Stimulated activated CD4-positive, alpha-beta T cell treated with anti-CD3 and anti-CD28 coated beads, Interleukin-4, amount 100 ng/mL, for 4 hours (primary cell): Measurements from ENCODE around the gene MAB21L2.
"Not testable (repeated sequence)": the region's sequence is repeated elsewhere in the genome, so short reads cannot be mapped to it uniquely, and the experiment has no call there.

ENCODE experiments used
- DNase-seq, 2 experiments: peaks; one replicate each; pipeline ENCODE4 v3.0.0-alpha.2; 2020

MAB21L2 gene

GRCh38 chr4:150582146-150582872, at the start of gene MAB21L2:
MAB21L2 (plus strand) TSS chr4:150582151; CDS start chr4:150583030, 879 bp downstream.
- no peak for DNase-seq

DNA sequence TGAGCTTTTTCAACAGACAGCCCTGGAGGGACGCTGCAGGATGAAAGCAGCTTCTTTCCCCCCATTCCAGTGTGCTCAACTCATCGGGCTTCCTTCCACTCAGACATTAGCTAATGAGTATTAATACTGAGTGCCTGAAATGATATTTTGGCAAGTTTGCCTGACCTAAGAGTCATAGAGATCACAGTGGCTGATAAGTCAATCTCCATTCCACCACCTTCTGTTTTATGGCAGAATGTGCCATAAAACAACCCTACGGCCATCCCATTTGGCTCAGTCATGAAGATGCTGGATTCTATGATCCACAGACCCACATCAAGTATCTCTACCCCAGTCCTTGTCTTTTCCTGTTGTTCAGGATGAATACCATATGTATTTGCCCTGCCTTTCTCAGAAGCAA, 48.3 kb upstream of the MAB21L2 start:
- no peak for DNase-seq

- no peak for DNase-seq
Observed at GRCh38 chr4:150534818-150535217, 47.1 kb upstream of the MAB21L2 start.

DNA sequence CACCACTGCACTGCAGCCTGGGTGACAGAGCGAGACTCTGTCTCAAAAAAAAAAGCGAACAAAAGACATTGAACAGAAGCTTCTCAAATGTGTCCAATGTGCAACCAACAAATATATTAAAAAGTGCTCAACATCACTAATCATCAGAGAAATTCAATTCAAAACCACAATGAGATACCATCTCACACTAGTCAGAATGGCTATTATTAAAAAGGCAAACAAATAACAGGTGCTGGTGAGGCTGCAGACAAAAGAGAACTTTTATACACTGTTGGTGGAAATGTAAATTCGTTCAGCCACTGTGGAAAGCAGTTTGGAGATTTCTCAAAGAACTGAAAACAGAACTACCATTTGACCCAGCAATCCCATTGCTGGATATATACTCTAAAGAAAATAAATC, 44.0 kb upstream of the MAB21L2 start:
- not testable (repeated sequence) for DNase-seq

DNA sequence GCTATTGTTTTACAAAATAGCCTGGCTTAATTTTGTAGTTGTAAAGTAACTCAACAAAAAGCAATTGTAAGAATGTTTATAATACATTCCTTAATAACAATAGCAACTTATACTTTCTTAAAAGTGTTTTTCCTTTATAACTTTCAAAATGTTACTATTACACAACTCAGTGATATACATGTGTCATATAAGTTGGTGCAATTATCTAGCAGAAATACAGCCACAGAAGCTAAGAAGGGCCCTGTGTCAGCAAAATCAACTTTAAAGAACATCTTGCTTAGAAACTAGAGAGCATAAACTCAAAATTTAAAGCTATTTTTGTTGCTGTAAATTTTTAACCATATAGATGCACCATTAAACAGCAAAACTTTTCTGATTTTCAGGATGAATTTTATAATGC, 41.4 kb upstream of the MAB21L2 start:
- DNase-seq: no peak

GRCh38 chr4:150540959-150541360, 41.0 kb upstream of the MAB21L2 start:
- DNase-seq: no peak

DNA sequence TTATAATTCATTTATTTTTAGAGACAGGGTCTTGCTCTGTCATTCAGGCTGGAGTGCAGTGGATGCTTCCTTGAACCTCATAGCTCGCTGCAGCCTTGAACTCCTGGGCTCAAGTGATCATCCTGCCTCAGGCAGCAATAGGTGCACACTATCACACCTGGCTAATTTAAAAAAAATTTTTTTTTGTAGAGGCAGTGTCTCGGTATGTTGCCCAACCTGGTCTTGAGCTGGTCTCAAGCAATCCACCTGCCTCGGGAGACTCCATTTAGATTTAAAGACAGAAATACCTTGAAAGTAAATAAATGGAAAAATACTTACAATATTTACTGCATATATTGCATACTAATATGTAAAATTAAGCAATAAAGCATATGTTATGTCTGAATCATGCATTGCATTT, 40.3 kb upstream of the MAB21L2 start:
- no peak for DNase-seq

DNA sequence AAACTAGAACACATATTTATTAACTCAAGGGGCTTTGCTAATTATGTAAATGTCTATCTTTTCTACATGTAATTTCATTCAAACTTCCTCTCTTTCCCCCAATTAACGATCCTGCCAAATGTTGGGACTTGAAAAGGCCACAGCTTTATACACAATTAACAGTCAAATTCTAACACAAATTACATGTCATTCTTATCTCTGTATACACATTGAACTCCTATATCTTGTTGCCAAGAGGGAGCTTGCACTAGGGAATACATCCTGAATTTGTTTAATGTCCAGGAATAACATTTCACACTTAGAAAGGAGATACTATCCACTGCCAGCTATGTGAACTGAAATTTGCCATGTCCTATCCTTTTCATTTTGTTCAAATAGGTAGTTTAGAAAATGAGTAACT, 38.9 kb upstream of the MAB21L2 start:
- no peak for DNase-seq

- no peak for DNase-seq
Observed at GRCh38 chr4:150546286-150546685, 35.7 kb upstream of the MAB21L2 start.

GRCh38 chr4:150547154-150547838, 34.7 kb upstream of the MAB21L2 start:
- no peak for DNase-seq

- DNase-seq: not testable (repeated sequence)
Observed at GRCh38 chr4:150557811-150558210, 24.1 kb upstream of the MAB21L2 start.

DNA sequence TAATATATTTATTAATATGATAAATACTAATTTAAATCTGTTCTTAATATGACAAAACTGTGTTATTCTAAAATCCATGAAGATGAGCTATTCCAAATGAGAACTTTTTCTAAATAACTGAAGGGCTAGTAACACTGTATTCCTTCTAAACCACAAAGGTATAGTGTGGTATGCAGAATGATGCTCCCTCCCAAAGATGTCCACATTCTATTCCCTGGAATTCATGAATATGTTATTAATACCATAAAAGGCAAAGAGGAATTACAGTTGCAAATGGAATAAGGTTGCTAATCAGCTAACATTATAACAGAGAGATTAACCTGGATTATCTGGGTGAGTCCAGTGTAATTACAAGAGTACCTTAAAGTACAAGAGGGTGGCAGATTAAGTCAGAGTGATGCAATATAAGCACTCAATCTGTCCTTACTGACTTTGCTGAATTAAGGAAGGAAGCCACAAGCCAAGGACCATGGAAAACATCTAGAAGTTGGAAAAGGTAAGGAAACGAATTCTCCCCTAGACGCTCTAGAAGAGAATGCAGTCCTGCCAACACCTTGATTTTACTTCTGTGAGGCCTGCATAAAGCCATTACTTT, 20.7 kb upstream of the MAB21L2 start:
- DNase-seq: no peak

DNA sequence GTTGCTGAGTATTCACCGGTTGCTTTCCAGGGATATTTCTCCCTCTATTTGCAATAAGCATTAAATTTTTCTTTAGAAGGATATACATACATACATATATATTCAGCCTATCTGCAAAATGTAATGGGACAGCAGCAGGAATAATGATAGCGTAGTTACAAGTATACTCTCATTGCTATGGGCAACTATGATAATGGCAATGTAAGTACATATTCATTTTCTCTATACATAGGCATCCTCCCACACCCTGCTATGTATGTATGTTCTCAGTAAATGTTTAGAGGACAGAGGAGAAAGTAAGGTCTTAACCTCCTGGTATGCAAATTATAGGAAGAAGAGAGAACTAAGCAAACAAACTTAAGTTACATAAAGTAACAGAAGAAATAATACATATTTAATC, 19.7 kb upstream of the MAB21L2 start:
- no peak for DNase-seq

- DNase-seq: no peak
Observed at GRCh38 chr4:150562751-150563150, 19.2 kb upstream of the MAB21L2 start.

DNA sequence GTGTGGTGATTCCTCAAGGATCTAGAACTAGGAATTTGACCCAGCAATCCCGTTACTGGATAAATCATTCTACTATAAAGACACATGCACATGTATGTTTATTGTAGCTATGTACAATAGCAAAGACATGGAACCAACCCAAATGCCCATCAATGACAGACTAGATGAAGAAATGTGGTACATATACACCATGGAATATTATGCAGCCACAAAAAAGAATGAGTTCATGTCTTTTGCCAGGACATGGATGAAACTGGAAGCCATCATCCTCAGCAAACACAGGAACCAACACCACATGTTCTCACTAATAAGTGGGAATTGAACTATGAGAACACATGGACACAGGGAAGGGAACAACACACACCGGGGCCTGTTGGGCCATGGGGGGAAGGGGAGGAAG, 17.0 kb upstream of the MAB21L2 start:
- not testable (repeated sequence) for DNase-seq

- DNase-seq: no peak
Observed at GRCh38 chr4:150567070-150567469, 14.9 kb upstream of the MAB21L2 start.

GRCh38 chr4:150569384-150569987, 12.5 kb upstream of the MAB21L2 start:
- DNase-seq: no peak

GRCh38 chr4:150569998-150570535, 11.9 kb upstream of the MAB21L2 start:
- no peak for DNase-seq

GRCh38 chr4:150570862-150571261, 11.1 kb upstream of the MAB21L2 start:
- DNase-seq: no peak

DNA sequence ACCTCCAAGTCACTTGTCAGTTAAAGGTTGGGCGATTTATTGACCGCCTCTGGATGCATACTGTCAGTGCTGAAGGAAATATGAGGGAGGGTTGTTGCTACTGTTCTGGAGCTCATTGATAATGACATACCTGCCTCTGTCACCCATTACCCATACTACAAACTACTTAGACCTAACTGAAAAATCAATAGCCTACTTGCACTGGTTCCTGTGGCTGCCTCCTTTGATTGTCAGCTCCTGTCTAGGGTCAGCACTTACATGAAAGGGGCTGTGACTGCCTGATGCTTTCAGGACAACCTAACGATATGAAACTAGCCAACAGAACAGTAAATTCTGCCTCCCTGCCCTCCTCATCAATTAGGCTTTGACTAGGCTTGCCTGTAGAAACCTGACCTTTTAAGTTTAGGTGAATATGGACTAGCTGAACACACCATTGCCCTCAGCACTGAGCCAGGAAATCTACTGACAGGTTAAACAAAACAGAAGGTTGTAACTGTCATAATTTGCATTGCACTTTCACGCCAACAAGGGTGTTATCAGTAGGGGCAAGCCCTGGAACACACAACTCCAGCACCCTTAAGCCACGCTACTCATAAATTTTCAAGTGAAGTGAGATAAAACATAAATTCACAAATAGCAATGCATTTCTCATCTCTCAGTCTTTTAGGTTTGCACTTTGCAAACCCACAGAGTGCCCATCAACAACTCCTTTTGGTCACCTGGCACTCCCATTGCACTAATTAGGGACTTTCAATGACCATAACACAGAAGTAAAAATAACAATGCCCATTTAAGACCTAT, 9.0 kb upstream of the MAB21L2 start:
- DNase-seq: no peak

DNA sequence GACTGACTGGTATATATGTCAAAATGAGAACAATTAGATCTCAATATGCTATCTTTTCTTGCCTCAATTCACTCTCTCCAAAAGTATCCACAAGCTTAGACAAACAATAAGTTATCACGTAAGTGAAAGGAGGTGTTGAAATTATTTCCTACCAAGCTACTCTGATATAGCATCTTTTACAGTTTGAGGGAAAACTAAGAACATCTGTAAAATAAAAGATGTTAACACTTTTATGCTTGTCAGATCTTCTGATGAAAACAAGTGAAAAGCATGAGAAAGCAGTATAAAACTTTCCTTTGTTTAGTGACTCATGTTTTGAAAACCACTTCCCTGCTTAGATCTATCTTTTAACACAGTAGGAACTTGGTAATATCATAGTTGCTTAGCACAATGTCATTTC, 8.4 kb upstream of the MAB21L2 start:
- no peak for DNase-seq

- DNase-seq: no peak
Observed at GRCh38 chr4:150574678-150575077, 7.3 kb upstream of the MAB21L2 start.

DNA sequence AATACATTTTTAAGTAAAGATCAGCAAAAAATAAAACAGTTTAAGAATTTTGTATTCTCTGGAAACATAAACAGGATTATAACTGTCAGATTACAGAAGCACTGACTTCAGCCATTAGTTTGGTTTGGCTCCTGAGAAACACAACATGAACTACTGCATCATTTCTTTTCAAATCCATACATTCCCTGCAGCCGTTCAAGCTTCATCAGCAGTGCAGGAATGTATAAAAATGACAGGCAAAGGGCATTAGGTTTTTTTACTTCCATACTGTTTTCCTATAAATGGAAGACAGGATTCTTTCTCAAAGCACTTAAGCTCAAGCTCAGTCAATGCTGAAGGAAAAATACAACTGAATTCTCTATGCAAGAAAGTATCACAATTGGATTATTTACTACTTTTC, 4.2 kb upstream of the MAB21L2 start:
- no peak for DNase-seq
